Mucosa of descending colon (tissue), 3 donors: Measurements from ENCODE around the gene HAGHL. TPM values are rescaled to one million over a fixed set of nuclear protein-coding genes. Genes with fewer than 3 reads are reported as not detected.

Experiments
- ATAC-seq: fragments of 200-7000 bp; cut with Tn5 transposase; one replicate; pipeline ENCODE4 v1.9.1; 2020; ENCODE audit warnings: mild to moderate bottlenecking, moderate library complexity
- DNase-seq, 3 donors: peaks; one replicate each; pipeline ENCODE4 v3.0.0-alpha.2; 2020
- H3K36me3 ChIP-seq: fragments of 200-600 bp; one replicate; pipeline ENCODE4 v1.8.0; 2021; ENCODE audit warnings: low read depth, mild to moderate bottlenecking
- H3K4me1 ChIP-seq: fragments of 200-600 bp; one replicate; pipeline ENCODE4 v1.8.0; 2021; ENCODE audit warnings: low read depth, mild to moderate bottlenecking
- H3K4me3 ChIP-seq: fragments of 200-600 bp; one replicate; pipeline ENCODE4 v1.8.0; 2021; ENCODE audit warnings: mild to moderate bottlenecking
- H3K9me3 ChIP-seq: fragments of 200-600 bp; one replicate; pipeline ENCODE4 v1.8.0; 2021; ENCODE audit warnings: mild to moderate bottlenecking
- CTCF ChIP-seq: fragments of 200-600 bp; IDR thresholded peaks from one replicate; pipeline ENCODE4 v1.8.0; 2022; ENCODE audit warnings: antibody characterized with exemption, mild to moderate bottlenecking
- intact Hi-C, 2 donors: fragments of 100-400 bp; cut with DNase I in 1 of 2; cut with micrococcal nuclease in 1 of 2; formaldehyde crosslinking; loops; one replicate each; pipeline versions ENCODE4 v1.11.0 to v1.11.1; 2022; cut with DNase I, micrococcal nuclease
- total RNA-seq, 3 donors: library from RNA; stranded (reverse); fragmentation: NEBNext Ultra II Directional in 2 of 3; extraction: Animal tissue kit (Norgen Biotek cat#: 25700) in 2 of 3; gene quantifications; one replicate each; pipeline versions ENCODE4 v1.2.1 to v1.2.4, GENCODE V29; 2021 to 2023
- donor health status: DM: no; HTN: no; CAD: no; lungs with moderate emphysema.
- donor health status: DM: no; HTN: no; CAD: no.
- donor health status: DM: no; HTN: yes; CAD: no.

HAGHL gene
- total RNA-seq, 3 donors from 2014 or later, result 1.9 to 6.6 (median 3.5) TPM

GRCh38 chr16:765488-765865, 38.6 kb downstream of the HAGHL start:
- H3K36me3 ChIP-seq, result no peaks in the 10 kb centered on the region
- no peaks in the 10 kb centered on the region for H3K9me3 ChIP-seq
- DNase-seq (no peak), ATAC-seq (no peak)
- no peak overlapping the region for H3K4me3 ChIP-seq
- no peaks in the 10 kb centered on the region for H3K4me1 ChIP-seq
- intact Hi-C loops, result no loop called here
- no peak for TF ChIP-seq CTCF

DNA sequence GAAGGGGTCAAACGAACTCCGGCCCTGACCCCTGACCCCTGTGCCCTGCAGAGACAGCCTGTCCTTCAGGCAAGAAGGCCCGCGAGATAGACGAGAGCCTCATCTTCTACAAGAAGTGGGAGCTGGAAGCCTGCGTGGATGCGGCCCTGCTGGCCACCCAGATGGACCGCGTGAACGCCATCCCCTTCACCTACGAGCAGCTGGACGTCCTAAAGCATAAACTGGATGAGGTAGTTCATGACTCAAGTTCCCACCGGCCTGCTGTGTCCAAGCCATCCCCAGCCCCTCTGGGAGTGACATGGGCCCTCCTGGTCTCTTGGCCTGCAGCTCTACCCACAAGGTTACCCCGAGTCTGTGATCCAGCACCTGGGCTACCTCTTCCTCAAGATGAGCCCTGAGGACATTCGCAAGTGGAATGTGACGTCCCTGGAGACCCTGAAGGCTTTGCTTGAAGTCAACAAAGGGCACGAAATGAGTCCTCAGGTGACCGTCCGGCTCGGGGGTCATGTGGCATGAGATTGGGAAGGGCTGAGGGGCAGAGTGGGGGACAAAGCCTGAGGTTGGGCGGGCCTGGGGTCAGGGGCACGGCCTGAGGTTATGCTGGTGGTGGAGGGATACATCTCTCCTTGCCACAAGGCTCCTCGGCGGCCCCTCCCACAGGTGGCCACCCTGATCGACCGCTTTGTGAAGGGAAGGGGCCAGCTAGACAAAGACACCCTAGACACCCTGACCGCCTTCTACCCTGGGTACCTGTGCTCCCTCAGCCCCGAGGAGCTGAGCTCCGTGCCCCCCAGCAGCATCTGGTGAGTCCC, 39.3 kb downstream of the HAGHL start:
- no peak for TF ChIP-seq CTCF
- no peaks in the 10 kb centered on the region for H3K36me3 ChIP-seq
- no peak overlapping the region for H3K4me3 ChIP-seq
- no peaks in the 10 kb centered on the region for H3K4me1 ChIP-seq
- DNase-seq (no peak), ATAC-seq (no peak)
- intact Hi-C loops, result no loop called here
- H3K9me3 ChIP-seq, result no peaks in the 10 kb centered on the region

- Histone ChIP-seq H3K9me3 (no peaks in the 10 kb centered on the region), H3K4me3 (no peak overlapping the region), H3K36me3 (no peaks in the 10 kb centered on the region), H3K4me1 (no peaks in the 10 kb centered on the region)
- intact Hi-C loops, result no loop called here
- no peak for DNase-seq
- no peak for TF ChIP-seq CTCF
- no peak for ATAC-seq
Observed at GRCh38 chr16:766820-767640, 40.1 kb downstream of the HAGHL start.

- DNase-seq, result no peak
- no peak overlapping the region for H3K4me3 ChIP-seq
- intact Hi-C loops, result no loop called here
- no peaks in the 10 kb centered on the region for H3K9me3 ChIP-seq
- H3K4me1 ChIP-seq, result no peaks in the 10 kb centered on the region
- TF ChIP-seq CTCF, result no peak
- no peaks in the 10 kb centered on the region for H3K36me3 ChIP-seq
- ATAC-seq, result no peak
Observed at GRCh38 chr16:767743-768235, 40.9 kb downstream of the HAGHL start.

- no peaks in the 10 kb centered on the region for H3K4me1 ChIP-seq
- ATAC-seq (no peak), DNase-seq (no peak)
- intact Hi-C loops, result no loop called here
- no peak overlapping the region for H3K4me3 ChIP-seq
- TF ChIP-seq CTCF, result no peak
- no peaks in the 10 kb centered on the region for H3K36me3 ChIP-seq
- H3K9me3 ChIP-seq, result no peaks in the 10 kb centered on the region
Observed at GRCh38 chr16:768428-768827, 41.5 kb downstream of the HAGHL start.
